HG02885 (cell line): ENCODE data around the gene PSMC2.
A peak's percentile ranks its signal among the peaks of the same experiment; 100 is the strongest.

ENCODE experiments used
- ATAC-seq: cut with Tn5 transposase; IDR thresholded peaks from one replicate; pipeline ENCODE4 v1.9.1; 2021; ENCODE audit warnings: mild to moderate bottlenecking; ENCODE audit not compliant: unreplicated experiment, poor library complexity

PSMC2 gene

DNA sequence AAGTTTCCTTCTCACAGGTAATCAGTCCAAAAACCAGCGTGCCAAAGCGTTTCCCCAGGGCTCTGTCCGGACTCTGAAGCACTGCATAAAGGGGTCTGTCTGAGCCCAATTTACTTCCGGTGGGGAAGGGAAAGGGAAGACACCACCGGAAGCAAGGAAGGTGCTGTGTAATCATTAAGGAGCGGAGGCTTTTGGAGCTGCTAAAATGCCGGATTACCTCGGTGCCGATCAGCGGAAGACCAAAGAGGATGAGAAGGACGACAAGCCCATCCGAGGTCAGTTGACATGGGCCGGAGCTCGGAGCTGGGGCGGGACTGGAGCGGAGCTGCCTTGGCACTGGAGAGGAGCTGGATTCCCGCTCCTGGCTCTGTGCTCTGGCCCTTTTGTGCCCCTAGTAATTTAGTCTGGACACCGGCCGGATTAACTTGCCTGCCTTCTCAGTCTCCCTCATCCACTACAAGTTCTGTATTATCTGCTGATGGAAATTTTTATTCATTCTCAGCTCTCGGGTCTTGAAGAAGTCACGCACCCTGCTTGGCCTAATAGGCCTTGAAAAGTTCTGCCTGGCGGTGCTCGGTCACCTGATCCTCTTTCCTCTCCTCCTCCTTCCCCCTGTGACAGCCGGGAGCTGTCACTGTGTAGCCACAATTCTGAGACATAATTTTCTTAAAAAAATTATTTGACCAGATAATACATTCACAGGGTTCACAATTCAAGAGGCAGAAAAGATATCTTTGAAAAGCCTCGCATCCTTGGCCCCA is at the start of gene PSMC2:
PSMC2 (plus strand) TSS at position 137 of the 761 bp plus-strand sequence; CDS start at position 206, 69 bp downstream.
- peak; percentile 68 for ATAC-seq

DNA sequence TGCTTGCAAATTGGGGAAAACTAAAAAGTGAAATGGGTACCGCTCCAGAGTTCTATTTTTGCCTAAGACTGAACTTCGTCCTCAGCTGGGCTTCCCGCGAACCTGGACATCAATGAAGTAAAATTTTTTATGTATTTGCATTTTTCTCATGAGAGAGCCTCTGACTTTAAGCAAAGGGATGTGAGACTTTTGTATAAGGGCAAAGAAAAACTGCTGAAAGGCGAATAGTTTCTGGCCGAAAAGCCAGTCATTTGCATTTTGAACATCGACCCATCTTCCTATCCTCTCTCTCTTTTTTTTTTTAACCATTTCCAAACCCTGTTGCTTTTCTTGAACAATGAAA is 49.6 kb upstream of the PSMC2 start:
- peak; percentile 14 for ATAC-seq

DNA sequence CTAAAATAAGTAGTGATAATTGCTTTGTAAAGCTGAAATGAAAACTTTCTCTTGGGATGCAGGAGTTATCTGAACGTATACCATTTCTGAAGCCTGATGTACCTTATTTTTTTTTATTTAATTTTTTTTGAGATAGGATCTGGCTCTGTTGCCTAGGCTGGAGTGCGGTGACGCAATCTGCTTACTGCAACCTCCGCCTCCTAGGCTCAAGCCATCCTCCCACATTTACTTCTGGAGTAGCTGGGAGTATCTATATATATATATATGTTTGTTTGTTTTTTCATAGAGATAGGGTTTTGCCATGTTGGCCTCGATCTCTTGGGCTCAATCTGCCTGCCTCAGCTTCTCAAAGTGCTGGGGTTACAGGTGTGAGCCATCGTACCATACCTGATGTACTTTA is 47.8 kb upstream of the PSMC2 start:
- ATAC-seq: no peak

DNA sequence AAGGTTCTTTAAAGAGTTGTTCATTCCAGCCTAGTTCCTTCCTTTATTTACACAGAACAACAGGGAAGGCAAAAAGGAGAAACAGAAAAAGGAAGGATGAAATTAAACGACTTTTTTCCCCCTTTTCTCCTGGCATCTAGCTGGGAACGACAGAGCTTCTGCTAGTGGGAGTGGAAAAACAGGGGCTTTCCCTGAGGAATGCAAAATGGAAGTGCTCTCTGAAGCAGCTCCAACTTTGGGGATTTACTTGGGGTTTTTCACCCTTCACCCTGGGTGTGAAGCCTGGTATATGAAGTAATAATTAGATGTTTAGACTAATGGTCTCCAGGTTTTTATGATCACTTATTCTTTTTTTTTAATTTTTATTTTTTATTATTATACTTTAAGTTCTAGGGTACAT is 46.0 kb upstream of the PSMC2 start:
- no peak for ATAC-seq

DNA sequence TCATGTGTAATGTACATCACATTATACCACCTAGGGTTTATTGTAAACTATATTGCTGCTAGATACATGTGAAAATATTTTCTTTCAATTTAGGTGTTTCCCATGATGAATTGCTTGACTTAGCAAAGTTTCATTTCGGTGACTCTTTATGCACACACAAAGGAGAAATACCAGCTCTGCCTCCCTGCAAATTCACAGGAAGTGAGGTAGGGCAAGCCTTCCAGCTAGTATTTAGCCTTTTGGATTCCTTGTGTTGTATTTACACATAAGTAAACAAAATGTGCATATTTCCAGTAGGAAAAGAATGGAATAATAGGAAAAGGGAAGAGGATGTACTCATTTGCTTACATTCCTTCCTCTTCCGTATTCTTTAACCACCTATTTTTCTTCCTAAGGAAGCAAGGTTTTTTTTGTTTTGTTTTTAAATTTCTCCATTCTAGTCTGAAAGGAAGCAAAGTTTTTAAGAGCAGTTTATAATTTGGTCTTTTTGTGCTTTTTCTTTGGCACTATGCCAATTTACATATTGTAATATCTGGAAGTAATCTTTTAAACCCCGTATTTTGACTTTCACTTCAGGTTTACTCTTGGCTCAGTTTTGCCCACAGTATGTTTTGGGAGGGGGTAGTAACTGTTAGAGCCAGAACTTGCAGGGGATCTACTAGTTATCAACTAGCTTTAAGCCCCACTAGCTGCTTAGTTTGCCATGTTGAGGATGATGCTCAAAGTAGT is 39.8 kb upstream of the PSMC2 start:
- no peak for ATAC-seq

DNA sequence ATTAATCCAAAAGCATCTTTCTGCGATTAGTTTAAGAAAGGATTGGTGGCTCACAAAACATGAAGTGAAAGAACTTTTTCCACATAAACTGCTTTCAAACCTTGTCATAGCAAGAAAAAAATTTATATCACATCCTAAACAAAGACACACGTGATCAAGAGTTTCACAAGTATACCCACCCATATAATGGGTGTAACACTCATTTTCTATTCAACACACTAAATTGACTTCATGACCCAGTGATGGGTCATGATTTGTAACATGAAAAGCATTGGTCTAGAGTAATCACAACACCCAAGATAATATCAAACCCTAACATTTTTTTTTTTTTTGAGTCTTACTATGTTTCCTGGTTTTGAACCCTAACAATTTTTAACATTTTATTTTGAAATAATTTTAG is 32.6 kb upstream of the PSMC2 start:
- ATAC-seq: no peak

DNA sequence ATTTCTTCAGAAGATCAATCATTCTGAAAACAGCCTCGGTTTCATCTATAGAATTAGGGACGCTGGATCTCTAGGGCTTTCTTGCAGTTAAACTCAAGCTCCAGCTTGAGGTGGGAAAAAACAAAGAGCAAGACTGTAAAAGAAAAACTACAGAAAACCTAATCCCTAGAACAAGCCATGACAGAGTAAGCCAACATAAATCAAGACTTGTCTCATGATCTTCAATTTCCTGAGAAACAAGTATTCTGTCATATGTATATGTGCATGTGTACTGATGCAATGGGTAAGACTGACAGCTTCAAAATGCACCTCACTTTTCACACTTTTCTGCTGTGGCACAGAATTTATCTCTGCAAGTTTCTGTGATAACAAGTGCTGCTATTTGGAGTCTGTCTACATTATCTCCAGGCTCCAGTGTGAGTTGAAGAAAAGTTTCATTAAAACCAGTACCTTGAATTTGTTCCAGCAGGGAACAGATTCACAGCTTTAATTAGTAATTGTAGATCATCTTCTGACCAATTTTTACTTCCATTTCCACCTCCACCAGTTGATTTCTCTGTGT is 31.0 kb upstream of the PSMC2 start:
- no peak for ATAC-seq

DNA sequence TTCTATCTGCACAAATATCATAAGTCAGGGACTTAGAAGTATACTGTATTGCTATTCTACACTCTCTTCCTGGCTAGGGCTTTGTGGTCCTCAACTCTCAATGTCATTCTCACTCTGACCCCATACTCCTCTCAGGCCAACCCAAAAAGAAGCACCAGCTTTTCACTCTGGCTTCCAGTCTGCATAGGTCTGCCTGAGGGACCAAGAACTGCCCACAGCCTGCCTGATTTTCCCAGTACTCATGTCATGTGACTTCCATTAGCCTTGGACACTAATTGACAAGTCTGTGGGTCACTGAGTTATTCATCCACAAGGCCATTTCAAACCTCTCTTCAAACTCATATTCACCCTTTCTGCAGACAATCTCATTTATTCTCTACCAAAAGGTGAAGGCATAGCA is 30.4 kb upstream of the PSMC2 start:
- ATAC-seq: no peak

DNA sequence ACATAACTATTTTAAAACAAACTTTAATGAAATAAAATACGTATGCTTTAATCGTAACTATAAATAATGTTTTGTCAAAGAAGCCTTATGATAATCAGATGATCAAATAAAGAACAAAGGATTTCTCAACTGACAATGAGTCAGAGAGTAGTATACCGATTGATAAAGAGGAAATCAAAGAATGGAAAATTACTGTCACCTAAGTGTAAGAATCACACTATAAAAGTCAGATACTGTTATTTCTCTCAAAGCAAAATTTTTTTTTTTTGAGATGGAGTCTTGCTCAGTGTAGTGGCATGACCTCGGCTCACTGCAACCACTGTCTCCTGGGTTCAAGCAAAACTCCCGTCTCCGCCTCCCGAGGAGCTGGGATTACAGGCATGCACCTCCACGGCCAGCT is 21.7 kb upstream of the PSMC2 start:
- ATAC-seq: no peak

DNA sequence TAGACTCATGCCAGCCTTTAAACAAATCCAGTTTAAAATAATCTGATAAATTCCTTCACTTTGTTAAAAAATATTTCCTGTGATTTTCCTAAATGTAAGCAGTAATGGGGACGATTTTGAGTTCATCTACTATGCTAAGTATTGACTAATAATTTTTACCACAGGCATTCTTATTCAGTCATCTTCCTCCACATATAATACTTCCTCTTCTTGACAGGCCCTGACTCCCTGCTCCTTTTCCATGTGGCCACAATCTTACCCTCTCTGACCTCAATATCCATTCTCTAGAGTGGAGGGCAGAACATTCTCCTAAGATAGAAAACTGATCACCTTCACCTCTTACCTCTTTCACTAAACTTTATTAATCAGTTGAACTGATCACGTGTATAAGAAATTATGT is 10.7 kb upstream of the PSMC2 start:
- ATAC-seq: no peak

DNA sequence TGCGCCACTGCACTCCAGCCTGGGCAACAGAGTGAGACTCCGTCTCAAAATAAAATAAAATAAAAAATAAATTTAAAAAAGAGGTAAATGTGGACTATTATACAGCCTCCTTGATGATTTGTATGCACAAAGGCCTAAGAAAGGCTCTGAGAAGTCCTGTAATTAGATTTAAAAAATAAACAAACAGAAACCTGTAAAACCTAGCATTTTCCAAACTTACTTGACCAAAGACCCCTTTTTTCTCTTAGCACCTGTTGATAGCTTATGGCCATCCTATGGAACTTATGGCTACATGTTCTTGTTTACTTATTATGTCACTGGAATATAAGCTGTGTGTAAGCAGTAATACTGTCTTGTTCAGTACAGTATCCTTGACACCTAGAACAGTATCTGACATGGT is 8.6 kb upstream of the PSMC2 start:
- no peak for ATAC-seq

DNA sequence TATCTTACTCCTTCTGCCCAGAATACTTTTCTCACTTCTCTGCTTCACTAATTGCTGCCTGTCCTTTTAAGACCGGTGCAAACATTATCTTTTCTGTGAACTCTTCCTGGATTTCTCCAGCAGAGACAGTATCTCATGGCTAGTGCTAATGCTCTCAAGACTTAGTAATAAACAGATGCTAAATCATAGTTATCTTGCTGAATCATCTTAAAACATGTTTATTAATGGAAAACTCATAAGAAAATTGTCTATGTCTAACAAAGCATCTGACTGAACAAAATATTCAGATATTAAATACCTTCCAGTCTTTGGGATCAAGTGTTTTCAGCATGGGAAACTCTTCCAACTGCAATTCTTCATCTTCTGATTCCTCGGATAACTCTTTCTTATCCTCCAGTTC is 6.0 kb upstream of the PSMC2 start:
- ATAC-seq: no peak

DNA sequence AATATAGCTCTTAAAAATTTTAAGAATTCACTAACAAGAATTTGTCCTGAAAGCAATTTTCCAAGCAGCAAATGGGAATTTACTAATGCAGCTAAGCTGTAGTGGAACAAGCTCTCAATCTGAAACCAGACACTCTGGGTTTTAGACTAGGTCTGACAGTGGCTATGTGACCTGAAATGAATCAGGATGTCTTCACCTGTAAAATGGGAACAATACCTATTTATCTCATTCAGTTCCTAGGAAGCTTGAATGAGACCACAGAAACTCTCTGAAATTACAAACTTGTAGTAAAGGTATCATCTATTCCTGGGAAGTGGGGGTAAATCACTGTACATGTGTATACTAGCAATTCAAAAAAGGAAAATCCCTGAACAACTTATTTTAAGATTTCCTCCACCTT is 4.1 kb upstream of the PSMC2 start:
- ATAC-seq: no peak

DNA sequence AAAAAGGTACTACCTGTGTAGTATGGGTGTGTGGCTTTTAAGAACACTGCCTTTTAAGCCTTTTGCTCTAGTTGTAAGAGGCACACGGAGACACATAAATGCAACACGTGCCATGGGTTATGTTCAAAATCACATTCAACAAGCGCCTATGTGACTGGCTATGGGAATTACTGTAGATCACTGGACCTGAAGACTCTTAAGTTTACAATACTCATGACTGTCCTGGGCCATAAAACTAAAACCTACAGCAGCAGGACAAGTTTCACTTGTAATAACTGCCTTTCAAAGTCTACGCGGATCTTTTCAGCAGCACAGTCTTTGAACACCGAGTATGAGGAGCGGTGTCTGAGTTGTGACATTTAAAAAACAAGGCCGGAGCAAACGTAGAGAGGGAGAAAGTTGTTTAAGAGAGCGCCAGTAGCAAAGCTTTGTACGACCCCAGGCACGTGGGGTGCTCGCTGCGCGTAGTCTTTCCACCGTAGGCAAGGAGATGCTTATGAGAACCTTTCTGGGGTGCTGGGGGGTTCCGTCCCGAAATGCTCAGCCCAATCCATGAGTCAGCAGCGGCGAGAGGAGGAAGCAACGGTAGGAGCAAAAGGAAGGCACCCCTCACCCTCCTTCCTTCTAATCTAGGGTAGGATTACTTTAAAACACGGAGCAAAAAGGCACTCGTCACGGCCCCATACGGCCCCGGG is 3.5 kb upstream of the PSMC2 start:
- ATAC-seq: peak; percentile 16

DNA sequence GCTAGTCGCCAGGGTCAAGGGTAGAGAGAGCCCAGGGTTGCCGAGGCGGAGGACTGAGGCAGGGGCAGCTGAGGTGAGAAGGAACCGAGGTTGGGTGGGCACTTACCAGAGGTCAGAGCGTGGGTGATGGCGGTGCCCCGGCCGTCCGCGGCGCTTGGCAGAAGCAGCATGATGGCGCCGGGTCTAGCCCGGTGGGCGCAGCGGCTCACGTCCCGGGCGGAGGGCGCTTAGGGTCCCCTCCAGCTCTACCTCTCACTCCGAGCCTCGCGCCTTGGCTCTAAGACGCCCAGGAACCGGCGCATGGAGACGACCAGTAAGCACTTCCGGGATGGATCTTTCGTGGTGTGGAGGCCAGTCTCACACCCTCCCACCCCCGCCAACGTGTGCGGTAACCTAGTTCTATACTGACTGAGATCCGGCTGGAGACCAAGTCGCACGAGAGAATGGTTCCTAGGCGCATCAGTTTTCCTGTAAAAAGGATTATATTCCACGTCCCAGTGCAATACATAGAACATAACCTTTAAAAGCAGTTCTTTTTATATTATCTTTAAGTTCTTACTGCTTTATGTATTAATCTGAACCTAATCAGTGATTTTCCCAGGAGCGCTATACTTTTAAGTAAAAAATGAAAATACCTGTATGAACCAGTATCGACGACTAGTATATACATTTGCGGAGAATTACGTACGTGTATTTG is 2.8 kb upstream of the PSMC2 start, which contains the start of gene DNAJC2:
DNAJC2 (minus strand) TSS at position 315 of the 697 bp plus-strand sequence; CDS start at position 170, 145 bp downstream.
- ATAC-seq: peak; percentile 80

DNA sequence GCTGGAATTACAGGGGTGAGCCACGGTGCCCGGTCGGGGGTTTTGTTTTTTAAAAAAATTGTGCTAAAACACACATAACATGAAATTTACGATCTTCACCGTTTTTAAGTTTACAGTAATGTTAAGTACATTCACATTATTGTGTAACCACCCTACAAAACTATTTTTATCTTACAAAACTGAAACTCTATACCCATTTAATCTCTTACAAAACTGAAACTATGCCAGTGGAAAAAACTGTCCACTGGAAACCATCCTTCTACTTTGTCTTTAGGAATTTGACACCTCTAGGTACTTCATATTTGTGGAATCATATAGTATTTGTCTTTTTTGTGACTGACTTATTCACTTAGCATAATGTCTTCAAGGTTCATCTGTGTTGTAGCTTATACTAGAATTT is 1.0 kb upstream of the PSMC2 start:
- ATAC-seq: no peak

DNA sequence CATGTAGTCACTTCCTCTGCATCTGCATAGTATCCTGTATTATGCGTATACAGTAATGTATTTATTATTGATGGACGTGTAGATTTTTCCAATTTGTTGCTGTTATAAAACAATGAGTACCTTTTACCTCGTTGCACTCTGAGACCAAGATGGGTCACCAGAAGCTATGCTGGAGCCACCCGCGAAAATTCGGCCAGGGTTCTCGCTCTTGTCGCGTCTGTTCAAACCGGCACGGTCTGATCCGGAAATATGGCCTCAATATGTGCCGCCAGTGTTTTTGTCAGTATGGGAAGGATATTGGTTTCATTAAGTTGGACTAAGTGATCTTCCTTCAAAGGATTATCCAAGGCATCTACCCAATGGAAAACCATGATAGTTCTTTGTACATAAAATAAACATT is 1.0 kb downstream of the PSMC2 start:
- no peak for ATAC-seq

DNA sequence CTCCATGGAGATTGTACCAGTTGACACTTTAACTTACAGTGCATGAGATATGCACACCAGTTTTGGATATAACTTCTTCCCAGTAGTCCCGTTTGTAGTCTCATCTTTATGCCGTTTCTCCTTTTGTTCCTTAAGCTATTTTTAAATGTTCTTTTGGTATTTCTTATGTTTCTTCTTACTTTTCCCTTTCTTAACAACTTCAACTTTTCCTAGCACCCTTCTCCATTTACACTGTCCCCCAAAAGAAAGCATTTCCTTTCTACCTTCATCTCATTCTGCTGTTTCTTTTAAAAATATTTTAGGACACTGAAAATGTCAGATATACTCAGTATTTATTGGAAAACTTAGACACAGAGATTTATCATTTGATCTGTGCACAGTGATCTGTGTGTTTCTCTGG is 1.5 kb downstream of the PSMC2 start:
- ATAC-seq: no peak

DNA sequence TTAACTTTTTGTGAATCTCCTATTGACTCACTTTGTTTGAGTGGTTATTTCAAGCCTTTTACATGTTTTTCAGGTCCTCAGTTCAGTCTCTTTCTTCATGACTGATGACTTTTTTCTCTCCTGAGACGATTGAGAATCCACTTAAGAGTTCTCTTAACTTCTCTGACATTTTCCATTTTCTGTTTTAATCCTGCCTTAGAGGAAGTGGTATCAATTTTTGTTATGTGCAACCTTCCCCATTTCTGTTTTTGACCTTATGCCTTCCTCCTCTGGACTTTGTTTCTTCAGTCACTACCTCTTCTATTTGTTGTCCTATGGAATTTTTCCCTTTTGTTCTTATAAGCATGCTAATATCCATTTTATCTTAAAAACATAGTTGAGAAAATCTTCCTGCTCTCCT is 2.4 kb downstream of the PSMC2 start:
- ATAC-seq: no peak

DNA sequence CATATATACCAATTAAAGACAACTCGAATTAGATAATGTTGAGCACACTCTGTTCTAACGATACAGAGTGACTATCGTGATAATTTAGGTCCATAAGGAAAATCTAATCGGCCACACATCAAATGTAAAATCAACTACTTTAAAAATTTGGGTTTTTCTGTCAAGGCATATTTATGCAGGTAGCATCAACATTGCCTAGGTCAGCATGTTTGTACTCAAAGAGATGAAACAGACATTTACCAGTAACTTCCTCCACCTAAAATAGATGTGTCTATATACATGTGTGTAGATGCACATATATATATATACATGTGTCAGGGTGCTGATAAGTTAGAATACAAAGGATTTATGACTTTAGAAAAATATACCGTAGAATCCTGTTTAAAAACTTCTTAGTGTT is 22.0 kb downstream of the PSMC2 start:
- ATAC-seq: no peak
